AG04449 (cell line): ENCODE results near the gene HSF2BP.
"Not testable (repeated sequence)": the region's sequence is repeated elsewhere in the genome, so short reads cannot be mapped to it uniquely, and the experiment has no call there.

ENCODE experiments used
- CTCF ChIA-PET: fragments of 350-600 bp; formaldehyde crosslinking; extraction: SDS; loops from one replicate; lab custom pipeline; 2021; ENCODE audit warnings: antibody characterized with exemption; lab: Yijun Ruan, JAX
- POLR2A ChIA-PET: fragments of 400-600, 350-600 bp; formaldehyde crosslinking; extraction: SDS; loops from one replicate; lab custom pipeline; 2020; ENCODE audit warnings: antibody characterized with exemption, inconsistent platforms; lab: Yijun Ruan, JAX
- DNase-seq: peaks from one replicate; pipeline ENCODE4 v3.0.0-alpha.2; 2010; ENCODE audit warnings: low read depth, low spot score
- H3K4me3 ChIP-seq: 2 replicates; pipeline ENCODE4 v1.5.1; 2011; ENCODE audit warnings: low read depth, mild to moderate bottlenecking, control low read depth, low read length
- CTCF ChIP-seq: IDR thresholded peaks from one replicate; pipeline ENCODE4 v1.5.1; 2011; ENCODE audit warnings: mild to moderate bottlenecking, moderate library complexity, low read length, control low read depth, inconsistent platforms; ENCODE audit not compliant: insufficient read depth; ENCODE audit errors: missing control alignments

HSF2BP gene

GRCh38 chr21:43701936-43702784, 42.9 kb upstream of the HSF2BP start:
- no peak for TF ChIP-seq CTCF
- H3K4me3 ChIP-seq: no peak overlapping the region; the same call in 1 of the 2 replicates
- no peak for DNase-seq
- ChIA-PET CTCF (interaction anchor here (1.3 kb wide), 1 partner anchor 9 kb away, joined by 3 read pairs; no protein-coding TSS in a partner anchor), POLR2A (no interaction called here)

GRCh38 chr21:43699933-43700599, 40.8 kb upstream of the HSF2BP start:
- TF ChIP-seq CTCF: no peak
- no peak for DNase-seq
- POLR2A ChIA-PET: no interaction called here
- CTCF ChIA-PET: interaction anchor here (1.1 to 1.4 kb wide), 2 partner anchors 11 to 16 kb away, joined by 3 to 4 read pairs; no protein-coding TSS in a partner anchor
- no peak overlapping the region for H3K4me3 ChIP-seq

GRCh38 chr21:43699492-43699777, 40.1 kb upstream of the HSF2BP start:
- POLR2A ChIA-PET, H3K4me3 ChIP-seq, DNase-seq: not testable (repeated sequence)
- CTCF ChIA-PET: interaction anchor here (1.4 kb wide), 1 partner anchor 10 kb away, joined by 4 read pairs; no protein-coding TSS in a partner anchor

GRCh38 chr21:43697758-43698643, 38.7 kb upstream of the HSF2BP start:
- no peak for TF ChIP-seq CTCF
- POLR2A ChIA-PET: no interaction called here
- no peak for DNase-seq
- no peak overlapping the region for H3K4me3 ChIP-seq
- CTCF ChIA-PET: no interaction called here

- no peak overlapping the region for H3K4me3 ChIP-seq
- no peak for TF ChIP-seq CTCF
- ChIA-PET CTCF (no interaction called here), POLR2A (no interaction called here)
- no peak for DNase-seq
Observed at GRCh38 chr21:43696214-43696613, 36.9 kb upstream of the HSF2BP start.

GRCh38 chr21:43694437-43695079, 35.3 kb upstream of the HSF2BP start:
- ChIA-PET CTCF (no interaction called here), POLR2A (no interaction called here)
- DNase-seq: no peak
- TF ChIP-seq CTCF: no peak
- H3K4me3 ChIP-seq: no peak overlapping the region
